NCI-H2227 (cell line): ENCODE measurements around the gene ISL1.
A peak's percentile ranks its signal among the peaks of the same experiment; 100 is the strongest.

Experiments
- DNase-seq: peaks from one replicate; lab custom pipeline; 2025; ENCODE audit not compliant: unreplicated experiment; lab: John Stamatoyannopoulos, UW

ISL1 gene

GRCh38 chr5:51383131-51384121 lies at the start of gene ISL1:
ISL1 (plus strand) TSS chr5:51383448; CDS start chr5:51383672, 224 bp downstream.
- DNase-seq = peak; percentile 93

- no peak for DNase-seq
These were observed 46.4 kb upstream of the ISL1 start for GRCh38 chr5:51336878-51337277.

GRCh38 chr5:51345106-51345505 lies 38.1 kb upstream of the ISL1 start:
- DNase-seq = no peak

- no peak for DNase-seq
These were observed 36.1 kb upstream of the ISL1 start for GRCh38 chr5:51347157-51347556.

GRCh38 chr5:51347704-51348103 lies 35.5 kb upstream of the ISL1 start:
- DNase-seq = peak; percentile 5

GRCh38 chr5:51371052-51371451 lies 12.2 kb upstream of the ISL1 start:
- DNase-seq = no peak

- peak; percentile 29 for DNase-seq
These were observed 9.2 kb upstream of the ISL1 start for GRCh38 chr5:51373880-51374523.

GRCh38 chr5:51375084-51375483 lies 8.2 kb upstream of the ISL1 start:
- no peak for DNase-seq

- DNase-seq = peak; percentile 42
These were observed 6.7 kb upstream of the ISL1 start for GRCh38 chr5:51376509-51376908.

GRCh38 chr5:51377151-51378060 lies 5.8 kb upstream of the ISL1 start:
- DNase-seq = no peak

GRCh38 chr5:51378061-51378409 lies 5.2 kb upstream of the ISL1 start:
- no peak for DNase-seq

GRCh38 chr5:51378448-51379330 lies 4.6 kb upstream of the ISL1 start:
- peak; percentile 70 for DNase-seq

GRCh38 chr5:51379331-51379700 lies 3.9 kb upstream of the ISL1 start:
- no peak for DNase-seq

- DNase-seq = peak; percentile 70
These were observed 2.5 kb upstream of the ISL1 start for GRCh38 chr5:51380603-51381207.

GRCh38 chr5:51381761-51382474 lies 1.3 kb upstream of the ISL1 start:
- peak; percentile 18 for DNase-seq

- DNase-seq = peak; percentile 56
These were observed 622 bp upstream of the ISL1 start for GRCh38 chr5:51382521-51383130.

GRCh38 chr5:51384281-51384840 lies 1.1 kb downstream of the ISL1 start:
- no peak for DNase-seq

- DNase-seq = no peak
These were observed 2.0 kb downstream of the ISL1 start for GRCh38 chr5:51385216-51385615.
